Left ventricle myocardium inferior (tissue), 1 donor: ENCODE measurements around the gene AGFG1. TPM values are rescaled to one million over a fixed set of nuclear protein-coding genes. Genes with fewer than 3 reads are reported as not detected.

ENCODE experiments used
- DNase-seq: peaks from one replicate; pipeline ENCODE4 v3.0.0-alpha.2; 2020
- H3K27ac ChIP-seq: fragments of 200-600 bp; replicated peaks from 2 replicates; pipeline ENCODE4 v1.8.0; 2021
- H3K27me3 ChIP-seq: fragments of 200-600 bp; 2 replicates; pipeline ENCODE4 v1.8.0; 2021; ENCODE audit warnings: low read depth
- H3K36me3 ChIP-seq: fragments of 200-600 bp; 2 replicates; pipeline ENCODE4 v1.8.0; 2021
- H3K4me1 ChIP-seq: fragments of 200-600 bp; 2 replicates; pipeline ENCODE4 v1.8.0; 2021
- H3K4me3 ChIP-seq: fragments of 200-600 bp; 2 replicates; pipeline ENCODE4 v1.8.0; 2021; ENCODE audit warnings: mild to moderate bottlenecking, moderate library complexity
- H3K9me3 ChIP-seq: fragments of 200-600 bp; replicated peaks from 2 replicates; pipeline ENCODE4 v1.8.0; 2021
- intact Hi-C: fragments of 100-400 bp; cut with micrococcal nuclease; formaldehyde crosslinking; loops from one replicate; pipeline ENCODE4 v1.11.0; 2022
- total RNA-seq: library from RNA; stranded (reverse); fragmentation: NEBNext Ultra II Directional; extraction: Animal tissue kit (Norgen Biotek cat#: 25700); gene quantifications from one replicate; pipeline ENCODE4 v1.2.1, GENCODE V29; 2021
- TF ChIP-seq, protein P1 (sequence below): fragments of 200-600 bp; IDR thresholded peaks from 2 replicates; pipeline ENCODE4 v1.8.0; 2021; ENCODE audit warnings: antibody characterized with exemption, mild to moderate bottlenecking, borderline replicate concordance
- donor health status: DM: no; HTN: yes; CAD: no; lungs with severe emphysema.

AGFG1 gene
- total RNA-seq, 1 donor from 2014 or later: 50.4 TPM

DNA sequence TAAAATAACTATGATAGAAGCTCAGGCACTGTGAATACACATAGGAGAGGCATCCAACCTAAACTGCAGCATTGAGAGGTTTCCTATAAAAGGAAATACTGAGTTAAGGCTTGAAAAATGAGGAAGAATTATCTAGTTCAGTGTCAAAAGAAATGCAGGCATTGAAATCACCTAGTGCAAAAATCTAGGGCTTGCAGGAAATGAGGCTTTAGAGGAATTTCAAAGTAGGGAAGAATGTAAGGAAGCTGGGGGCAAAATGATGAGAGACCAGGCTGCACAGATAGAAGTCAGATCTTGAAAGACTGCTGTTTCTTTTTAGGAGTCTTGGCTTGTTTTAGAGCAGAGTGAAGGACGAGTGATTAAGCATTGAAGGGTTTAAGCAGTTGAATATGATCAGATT lies 98.7 kb downstream of the AGFG1 start:
- Histone ChIP-seq H3K9me3 (no peaks in the 10 kb centered on the region), H3K4me3 (no peak overlapping the region), H3K4me1 (no peaks in the 10 kb centered on the region), H3K27ac (no peak overlapping the region), H3K27me3 (no peaks in the 10 kb centered on the region), H3K36me3 (no peaks in the 10 kb centered on the region)
- TF ChIP-seq, protein P1, sequence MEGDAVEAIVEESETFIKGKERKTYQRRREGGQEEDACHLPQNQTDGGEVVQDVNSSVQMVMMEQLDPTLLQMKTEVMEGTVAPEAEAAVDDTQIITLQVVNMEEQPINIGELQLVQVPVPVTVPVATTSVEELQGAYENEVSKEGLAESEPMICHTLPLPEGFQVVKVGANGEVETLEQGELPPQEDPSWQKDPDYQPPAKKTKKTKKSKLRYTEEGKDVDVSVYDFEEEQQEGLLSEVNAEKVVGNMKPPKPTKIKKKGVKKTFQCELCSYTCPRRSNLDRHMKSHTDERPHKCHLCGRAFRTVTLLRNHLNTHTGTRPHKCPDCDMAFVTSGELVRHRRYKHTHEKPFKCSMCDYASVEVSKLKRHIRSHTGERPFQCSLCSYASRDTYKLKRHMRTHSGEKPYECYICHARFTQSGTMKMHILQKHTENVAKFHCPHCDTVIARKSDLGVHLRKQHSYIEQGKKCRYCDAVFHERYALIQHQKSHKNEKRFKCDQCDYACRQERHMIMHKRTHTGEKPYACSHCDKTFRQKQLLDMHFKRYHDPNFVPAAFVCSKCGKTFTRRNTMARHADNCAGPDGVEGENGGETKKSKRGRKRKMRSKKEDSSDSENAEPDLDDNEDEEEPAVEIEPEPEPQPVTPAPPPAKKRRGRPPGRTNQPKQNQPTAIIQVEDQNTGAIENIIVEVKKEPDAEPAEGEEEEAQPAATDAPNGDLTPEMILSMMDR: no peak
- no peak for DNase-seq
- intact Hi-C loops: no loop called here

DNA sequence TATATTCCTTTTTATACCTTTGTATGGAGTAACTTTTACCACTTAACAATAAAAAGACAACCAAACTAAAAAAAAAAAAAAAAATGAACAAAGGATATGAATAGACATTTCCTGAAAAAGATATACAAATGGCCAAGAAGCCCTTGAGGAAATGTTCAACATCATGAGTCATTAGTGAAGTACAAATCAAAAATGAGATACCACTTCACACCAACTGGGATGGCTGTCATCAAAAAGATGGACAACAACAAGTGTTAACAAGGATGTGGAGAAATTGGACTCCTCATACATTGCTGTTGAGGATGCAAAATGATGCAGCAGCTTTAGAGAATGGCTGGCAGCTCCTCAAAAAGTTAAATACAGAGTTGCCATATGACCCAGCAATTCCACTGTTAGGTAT lies 104.2 kb downstream of the AGFG1 start:
- no peak overlapping the region for H3K4me3 ChIP-seq
- peaks cover 11% of the 10 kb centered on the region for H3K27me3 ChIP-seq
- TF ChIP-seq, protein P1: no peak
- H3K4me1 ChIP-seq: no peaks in the 10 kb centered on the region
- no peaks in the 10 kb centered on the region for H3K9me3 ChIP-seq
- H3K27ac ChIP-seq: no peak overlapping the region
- intact Hi-C loops: no loop called here
- no peaks in the 10 kb centered on the region for H3K36me3 ChIP-seq
- no peak for DNase-seq

DNA sequence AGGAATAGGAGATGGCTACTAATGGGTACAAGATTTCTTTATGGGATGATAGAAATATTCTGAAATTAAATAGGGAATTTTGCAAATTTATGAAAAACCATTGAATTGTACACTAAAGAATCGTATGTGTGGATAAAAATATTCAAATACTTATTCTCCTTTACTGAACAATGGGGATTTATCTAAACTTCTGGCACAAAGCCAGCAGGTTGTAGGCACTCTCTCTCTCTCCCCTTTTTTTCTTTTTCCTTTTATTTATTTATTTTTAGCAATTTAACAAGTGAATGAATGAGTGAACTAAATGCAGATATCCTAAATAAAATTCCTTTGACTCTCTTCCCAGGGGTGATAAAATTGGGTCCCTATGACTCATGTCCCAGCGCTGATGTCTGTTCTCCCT lies 104.9 kb downstream of the AGFG1 start:
- intact Hi-C loops: no loop called here
- Histone ChIP-seq H3K9me3 (no peaks in the 10 kb centered on the region), H3K4me1 (no peaks in the 10 kb centered on the region), H3K27me3 (peaks cover 11% of the 10 kb centered on the region), H3K4me3 (no peak overlapping the region), H3K36me3 (no peaks in the 10 kb centered on the region), H3K27ac (no peak overlapping the region)
- DNase-seq: no peak
- TF ChIP-seq, protein P1: no peak

DNA sequence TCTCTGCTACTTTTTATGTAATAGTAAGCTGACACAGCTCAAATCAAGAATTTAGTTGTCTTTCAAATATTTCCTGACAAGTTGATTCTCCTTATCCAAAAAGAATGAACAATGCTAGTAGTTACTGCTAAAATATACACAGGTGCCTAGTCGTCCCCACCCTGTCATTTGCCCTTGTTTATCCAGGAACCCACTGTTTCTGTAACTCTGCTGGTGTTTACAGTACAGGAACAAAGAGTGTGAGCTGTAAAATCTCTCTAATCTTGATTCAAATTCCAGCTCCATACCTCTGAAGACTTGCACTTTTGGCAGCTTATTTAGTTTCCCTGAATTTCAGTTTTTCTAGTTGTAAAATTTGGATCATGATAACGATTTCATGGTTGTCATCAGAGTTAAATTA lies 105.6 kb downstream of the AGFG1 start:
- no peak for DNase-seq
- intact Hi-C loops: no loop called here
- no peaks in the 10 kb centered on the region for H3K36me3 ChIP-seq
- peaks cover 7% of the 10 kb centered on the region for H3K9me3 ChIP-seq
- H3K4me3 ChIP-seq: no peak overlapping the region
- H3K27ac ChIP-seq: no peak overlapping the region
- peaks cover 11% of the 10 kb centered on the region for H3K27me3 ChIP-seq
- no peaks in the 10 kb centered on the region for H3K4me1 ChIP-seq
- TF ChIP-seq, protein P1: no peak

DNA sequence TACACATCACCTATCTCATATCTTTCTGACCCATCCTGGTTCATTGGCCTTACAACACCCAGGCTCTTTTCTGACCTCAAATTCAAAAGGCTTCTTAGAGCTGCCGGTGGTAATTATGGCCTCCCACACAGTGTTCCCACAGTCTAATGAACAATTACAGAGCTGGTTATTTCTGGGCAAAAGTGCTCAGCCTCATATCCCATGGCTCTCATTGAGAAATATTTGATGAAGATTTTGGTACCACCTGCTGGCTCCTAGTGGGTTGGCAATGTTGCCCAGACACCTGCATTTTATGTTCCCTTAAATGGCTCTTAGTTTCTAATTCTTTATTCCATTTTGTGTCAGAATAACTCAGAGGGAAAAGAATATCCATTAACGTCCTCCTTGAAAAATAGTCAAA lies 106.7 kb downstream of the AGFG1 start:
- Histone ChIP-seq H3K27ac (no peak overlapping the region), H3K4me1 (no peaks in the 10 kb centered on the region), H3K4me3 (no peak overlapping the region), H3K36me3 (no peaks in the 10 kb centered on the region), H3K27me3 (peaks cover 17% of the 10 kb centered on the region), H3K9me3 (peaks cover 18% of the 10 kb centered on the region)
- TF ChIP-seq, protein P1: no peak
- no peak for DNase-seq
- intact Hi-C loops: no loop called here

DNA sequence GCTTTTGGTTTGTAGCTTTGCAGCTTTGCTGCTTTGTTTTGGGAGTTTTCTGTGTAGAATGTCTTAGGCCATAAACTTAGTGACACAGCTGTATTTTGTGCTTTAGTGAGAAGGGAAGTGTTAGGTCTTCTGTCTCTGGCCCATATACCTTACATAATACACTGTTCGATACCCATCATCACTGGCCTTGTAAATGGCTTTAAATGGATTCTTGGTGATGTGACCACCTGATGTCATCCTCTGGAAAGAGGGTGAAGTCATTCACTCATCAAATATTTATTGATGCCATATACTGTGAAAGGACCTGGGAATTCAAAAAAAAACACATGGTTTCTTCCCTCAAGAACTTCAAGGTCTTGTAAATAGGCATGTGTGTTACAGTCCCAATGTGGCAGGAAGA lies 107.8 kb downstream of the AGFG1 start:
- DNase-seq: no peak
- Histone ChIP-seq H3K4me1 (no peaks in the 10 kb centered on the region), H3K9me3 (peaks cover 19% of the 10 kb centered on the region), H3K27me3 (peaks cover 17% of the 10 kb centered on the region), H3K27ac (no peak overlapping the region), H3K4me3 (no peak overlapping the region), H3K36me3 (no peaks in the 10 kb centered on the region)
- TF ChIP-seq, protein P1: no peak
- intact Hi-C loops: no loop called here
